ENCODE results near the gene CECR2.

The CECR2 gene

GRCh38 chr22:17486313-17486712 is 117.1 kb downstream of the CECR2 start:
- Histone ChIP-seq H3K4me3 (ENCODE audit: low read length) (no peak overlapping the region), H3K9me3 (ENCODE audit: low read length) (no peaks in the 10 kb centered on the region), H3K36me3 (ENCODE audit: insufficient read depth, low read length) (peaks cover 24% of the 10 kb centered on the region), H2AFZ (ENCODE audit: low read depth, low read length) (no peak overlapping the region), H3K4me1 (ENCODE audit: insufficient read depth, low read length) (peaks cover 3% of the 10 kb centered on the region), H3K27me3 (ENCODE audit: insufficient read depth, low read length) (no peaks in the 10 kb centered on the region)

GRCh38 chr22:17486719-17487118 is 117.5 kb downstream of the CECR2 start:
- H3K27me3 ChIP-seq (ENCODE audit: insufficient read depth, low read length) = no peaks in the 10 kb centered on the region
- no peaks in the 10 kb centered on the region for H3K9me3 ChIP-seq (ENCODE audit: low read length)
- H3K4me1 ChIP-seq (ENCODE audit: insufficient read depth, low read length) = peaks cover 3% of the 10 kb centered on the region
- H2AFZ ChIP-seq (ENCODE audit: low read depth, low read length) = no peak overlapping the region
- no peak overlapping the region for H3K4me3 ChIP-seq (ENCODE audit: low read length)
- peaks cover 20% of the 10 kb centered on the region for H3K36me3 ChIP-seq (ENCODE audit: insufficient read depth, low read length)

- Histone ChIP-seq H3K4me3 (ENCODE audit: low read length) (no peak overlapping the region), H3K9me3 (ENCODE audit: low read length) (no peaks in the 10 kb centered on the region), H3K4me1 (ENCODE audit: insufficient read depth, low read length) (peaks cover 12% of the 10 kb centered on the region), H2AFZ (ENCODE audit: low read depth, low read length) (no peak overlapping the region), H3K27me3 (ENCODE audit: insufficient read depth, low read length) (no peaks in the 10 kb centered on the region), H3K36me3 (ENCODE audit: insufficient read depth, low read length) (peaks cover 13% of the 10 kb centered on the region)
Measured at GRCh38 chr22:17489101-17489500, 119.8 kb downstream of the CECR2 start.

GRCh38 chr22:17491090-17491640 is 121.9 kb downstream of the CECR2 start:
- Histone ChIP-seq H3K9me3 (ENCODE audit: low read length) (no peaks in the 10 kb centered on the region), H3K27me3 (ENCODE audit: insufficient read depth, low read length) (no peaks in the 10 kb centered on the region), H3K36me3 (ENCODE audit: insufficient read depth, low read length) (peaks cover 15% of the 10 kb centered on the region)

GRCh38 chr22:17492247-17492646 is 123.0 kb downstream of the CECR2 start:
- H3K4me3 ChIP-seq (ENCODE audit: low read length) = no peak overlapping the region
- peaks cover 12% of the 10 kb centered on the region for H3K4me1 ChIP-seq (ENCODE audit: insufficient read depth, low read length)

More at GRCh38 chr22:17491090-17491640, 121.9 kb downstream of the CECR2 start:
- Histone ChIP-seq H3K4me3 (ENCODE audit: low read length) (no peak overlapping the region), H2AFZ (ENCODE audit: low read depth, low read length) (no peak overlapping the region), H3K4me1 (ENCODE audit: insufficient read depth, low read length) (peaks cover 12% of the 10 kb centered on the region)

GRCh38 chr22:17493419-17493981 is 124.2 kb downstream of the CECR2 start:
- Histone ChIP-seq H3K36me3 (ENCODE audit: insufficient read depth, low read length) (peaks cover 23% of the 10 kb centered on the region), H3K4me3 (ENCODE audit: low read length) (no peak overlapping the region), H3K27me3 (ENCODE audit: insufficient read depth, low read length) (no peaks in the 10 kb centered on the region), H3K9me3 (ENCODE audit: low read length) (peaks cover 3% of the 10 kb centered on the region), H3K4me1 (ENCODE audit: insufficient read depth, low read length) (peaks cover 12% of the 10 kb centered on the region), H2AFZ (ENCODE audit: low read depth, low read length) (no peak overlapping the region)

More at GRCh38 chr22:17492247-17492646, 123.0 kb downstream of the CECR2 start:
- Histone ChIP-seq H3K9me3 (ENCODE audit: low read length) (peaks cover under 1% of the 10 kb centered on the region), H2AFZ (ENCODE audit: low read depth, low read length) (no peak overlapping the region), H3K27me3 (ENCODE audit: insufficient read depth, low read length) (no peaks in the 10 kb centered on the region), H3K36me3 (ENCODE audit: insufficient read depth, low read length) (peaks cover 18% of the 10 kb centered on the region)

- Histone ChIP-seq H3K4me1 (ENCODE audit: insufficient read depth, low read length) (peaks cover 8% of the 10 kb centered on the region), H3K27me3 (ENCODE audit: insufficient read depth, low read length) (no peaks in the 10 kb centered on the region), H3K9me3 (ENCODE audit: low read length) (peaks cover 3% of the 10 kb centered on the region), H3K4me3 (ENCODE audit: low read length) (no peak overlapping the region), H3K36me3 (ENCODE audit: insufficient read depth, low read length) (peaks cover 38% of the 10 kb centered on the region), H2AFZ (ENCODE audit: low read depth, low read length) (no peak overlapping the region)
Measured at GRCh38 chr22:17496841-17497240, 127.6 kb downstream of the CECR2 start.

- peaks cover 55% of the 10 kb centered on the region for H3K36me3 ChIP-seq (ENCODE audit: insufficient read depth, low read length)
- H3K9me3 ChIP-seq (ENCODE audit: low read length) = peaks cover 3% of the 10 kb centered on the region
Measured at GRCh38 chr22:17501679-17502285, 132.5 kb downstream of the CECR2 start.

GRCh38 chr22:17508110-17508509 is 138.8 kb downstream of the CECR2 start:
- H2AFZ ChIP-seq (ENCODE audit: low read depth, low read length) = no peak overlapping the region
- H3K36me3 ChIP-seq (ENCODE audit: insufficient read depth, low read length) = peaks cover 59% of the 10 kb centered on the region
- H3K4me1 ChIP-seq (ENCODE audit: insufficient read depth, low read length) = no peaks in the 10 kb centered on the region
- no peak overlapping the region for H3K4me3 ChIP-seq (ENCODE audit: low read length)
- no peaks in the 10 kb centered on the region for H3K27me3 ChIP-seq (ENCODE audit: insufficient read depth, low read length)
- H3K9me3 ChIP-seq (ENCODE audit: low read length) = no peaks in the 10 kb centered on the region

More at GRCh38 chr22:17501679-17502285, 132.5 kb downstream of the CECR2 start:
- Histone ChIP-seq H3K4me1 (ENCODE audit: insufficient read depth, low read length) (no peaks in the 10 kb centered on the region), H3K27me3 (ENCODE audit: insufficient read depth, low read length) (no peaks in the 10 kb centered on the region), H3K4me3 (ENCODE audit: low read length) (no peak overlapping the region), H2AFZ (ENCODE audit: low read depth, low read length) (no peak overlapping the region)

- Histone ChIP-seq H3K4me3 (ENCODE audit: low read length) (no peak overlapping the region), H3K27me3 (ENCODE audit: insufficient read depth, low read length) (no peaks in the 10 kb centered on the region), H2AFZ (ENCODE audit: low read depth, low read length) (no peak overlapping the region), H3K36me3 (ENCODE audit: insufficient read depth, low read length) (peaks cover 37% of the 10 kb centered on the region), H3K4me1 (ENCODE audit: insufficient read depth, low read length) (no peaks in the 10 kb centered on the region), H3K9me3 (ENCODE audit: low read length) (peaks cover 2% of the 10 kb centered on the region)
Measured at GRCh38 chr22:17512960-17513359, 143.7 kb downstream of the CECR2 start.

GRCh38 chr22:17513612-17514011 is 144.4 kb downstream of the CECR2 start:
- Histone ChIP-seq H3K4me1 (ENCODE audit: insufficient read depth, low read length) (no peaks in the 10 kb centered on the region), H2AFZ (ENCODE audit: low read depth, low read length) (no peak overlapping the region), H3K36me3 (ENCODE audit: insufficient read depth, low read length) (peaks cover 30% of the 10 kb centered on the region), H3K27me3 (ENCODE audit: insufficient read depth, low read length) (no peaks in the 10 kb centered on the region), H3K9me3 (ENCODE audit: low read length) (peaks cover 2% of the 10 kb centered on the region), H3K4me3 (ENCODE audit: low read length) (no peak overlapping the region)

- Histone ChIP-seq H2AFZ (ENCODE audit: low read depth, low read length) (no peak overlapping the region), H3K4me1 (ENCODE audit: insufficient read depth, low read length) (no peaks in the 10 kb centered on the region), H3K9me3 (ENCODE audit: low read length) (peaks cover 2% of the 10 kb centered on the region), H3K36me3 (ENCODE audit: insufficient read depth, low read length) (peaks cover 31% of the 10 kb centered on the region), H3K27me3 (ENCODE audit: insufficient read depth, low read length) (no peaks in the 10 kb centered on the region), H3K4me3 (ENCODE audit: low read length) (no peak overlapping the region)
Measured at GRCh38 chr22:17514084-17514483, 144.8 kb downstream of the CECR2 start.

- Histone ChIP-seq H3K36me3 (ENCODE audit: insufficient read depth, low read length) (peaks cover 18% of the 10 kb centered on the region), H3K27me3 (ENCODE audit: insufficient read depth, low read length) (no peaks in the 10 kb centered on the region), H2AFZ (ENCODE audit: low read depth, low read length) (no peak overlapping the region), H3K4me3 (ENCODE audit: low read length) (no peak overlapping the region), H3K4me1 (ENCODE audit: insufficient read depth, low read length) (no peaks in the 10 kb centered on the region), H3K9me3 (ENCODE audit: low read length) (peaks cover 2% of the 10 kb centered on the region)
Measured at GRCh38 chr22:17518406-17518805, 149.1 kb downstream of the CECR2 start.

Measured in neuron (in vitro differentiated cells).